ENCODE results near the gene PDE7B.

Gene PDE7B

GRCh38 chr6:135935941-135936601 is 84.6 kb downstream of the PDE7B start:
- TF ChIP-seq CTCF (IDR thresholded peaks at IDR 0.05; ENCODE audit: low read length) (no peak), EZH2 (IDR thresholded peaks at IDR 0.05; ENCODE audit: borderline replicate concordance, low read length) (no peak)
- H3K9me2 ChIP-seq (ENCODE audit: low read depth, low read length): no peaks in the 10 kb centered on the region
- no peaks in the 10 kb centered on the region for H3K79me2 ChIP-seq (ENCODE audit: insufficient read depth, low read length)
- no peaks in the 10 kb centered on the region for H3K36me3 ChIP-seq (ENCODE audit: insufficient read depth, low read length)
- no peaks in the 10 kb centered on the region for H4K20me1 ChIP-seq (ENCODE audit: insufficient read depth, low read length)
- no peak overlapping the region for H3K27ac ChIP-seq (ENCODE audit: low read depth, low read length, poor library complexity, severe bottlenecking)
- no peak overlapping the region for H2AFZ ChIP-seq (ENCODE audit: low read length)
- H3K27me3 ChIP-seq (ENCODE audit: insufficient read depth, low read length): no peaks in the 10 kb centered on the region
- no peak overlapping the region for H3K4me3 ChIP-seq (ENCODE audit: low read depth, low read length, poor library complexity, severe bottlenecking)
- H3K4me2 ChIP-seq (ENCODE audit: low read length): no peak overlapping the region
- no peak overlapping the region for H3K9ac ChIP-seq (ENCODE audit: low read length)
- no peaks in the 10 kb centered on the region for H3K4me1 ChIP-seq (ENCODE audit: insufficient read depth, low read length, severe bottlenecking)
- no peaks in the 10 kb centered on the region for H3F3A ChIP-seq (ENCODE audit: insufficient read depth, low read length)
- H3K9me3 ChIP-seq (ENCODE audit: low read length): no peaks in the 10 kb centered on the region

DNA sequence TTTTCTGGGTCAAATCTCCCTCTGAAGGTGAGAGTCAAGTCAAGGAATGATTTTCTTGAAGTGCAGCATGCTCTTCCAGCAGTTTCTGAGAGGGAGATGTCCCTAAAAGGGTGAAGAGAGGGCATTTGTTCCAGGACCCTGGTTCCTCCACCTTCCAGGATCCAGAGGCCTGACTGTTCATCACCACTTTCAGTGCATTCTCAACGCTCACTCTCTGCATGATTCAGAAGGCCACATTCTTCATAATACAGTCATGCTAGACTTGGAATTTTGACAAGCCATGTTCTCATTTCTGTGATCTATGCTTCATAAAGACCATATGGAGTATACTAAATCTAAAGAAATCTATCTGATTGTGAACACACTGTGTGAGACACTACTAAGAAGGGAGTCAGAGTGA is 85.1 kb downstream of the PDE7B start:
- Histone ChIP-seq H3K9me2 (ENCODE audit: low read depth, low read length) (no peaks in the 10 kb centered on the region), H3K79me2 (ENCODE audit: insufficient read depth, low read length) (no peaks in the 10 kb centered on the region), H4K20me1 (ENCODE audit: insufficient read depth, low read length) (no peaks in the 10 kb centered on the region), H3F3A (ENCODE audit: insufficient read depth, low read length) (no peaks in the 10 kb centered on the region), H3K4me3 (ENCODE audit: low read depth, low read length, poor library complexity, severe bottlenecking) (no peak overlapping the region), H3K27me3 (ENCODE audit: insufficient read depth, low read length) (no peaks in the 10 kb centered on the region), H3K9ac (ENCODE audit: low read length) (no peak overlapping the region), H3K4me1 (ENCODE audit: insufficient read depth, low read length, severe bottlenecking) (no peaks in the 10 kb centered on the region), H3K27ac (ENCODE audit: low read depth, low read length, poor library complexity, severe bottlenecking) (no peak overlapping the region), H2AFZ (ENCODE audit: low read length) (no peak overlapping the region), H3K4me2 (ENCODE audit: low read length) (no peak overlapping the region), H3K9me3 (ENCODE audit: low read length) (no peaks in the 10 kb centered on the region), H3K36me3 (ENCODE audit: insufficient read depth, low read length) (no peaks in the 10 kb centered on the region)
- no peak for TF ChIP-seq EZH2 (IDR thresholded peaks at IDR 0.05; ENCODE audit: borderline replicate concordance, low read length)
- no peak for TF ChIP-seq CTCF (IDR thresholded peaks at IDR 0.05; ENCODE audit: low read length)

GRCh38 chr6:135937106-135937505 is 85.6 kb downstream of the PDE7B start:
- no peaks in the 10 kb centered on the region for H3K4me1 ChIP-seq (ENCODE audit: insufficient read depth, low read length, severe bottlenecking)
- no peak overlapping the region for H3K9ac ChIP-seq (ENCODE audit: low read length)
- H3K36me3 ChIP-seq (ENCODE audit: insufficient read depth, low read length): no peaks in the 10 kb centered on the region
- H2AFZ ChIP-seq (ENCODE audit: low read length): no peak overlapping the region
- H3K9me3 ChIP-seq (ENCODE audit: low read length): no peaks in the 10 kb centered on the region
- H3K27ac ChIP-seq (ENCODE audit: low read depth, low read length, poor library complexity, severe bottlenecking): no peak overlapping the region
- no peaks in the 10 kb centered on the region for H3K27me3 ChIP-seq (ENCODE audit: insufficient read depth, low read length)
- TF ChIP-seq CTCF (IDR thresholded peaks at IDR 0.05; ENCODE audit: low read length) (no peak), EZH2 (IDR thresholded peaks at IDR 0.05; ENCODE audit: borderline replicate concordance, low read length) (no peak)
- H3K9me2 ChIP-seq (ENCODE audit: low read depth, low read length): no peaks in the 10 kb centered on the region
- H3K4me2 ChIP-seq (ENCODE audit: low read length): no peak overlapping the region
- no peaks in the 10 kb centered on the region for H4K20me1 ChIP-seq (ENCODE audit: insufficient read depth, low read length)
- no peak overlapping the region for H3K4me3 ChIP-seq (ENCODE audit: low read depth, low read length, poor library complexity, severe bottlenecking)
- H3K79me2 ChIP-seq (ENCODE audit: insufficient read depth, low read length): no peaks in the 10 kb centered on the region
- H3F3A ChIP-seq (ENCODE audit: insufficient read depth, low read length): no peaks in the 10 kb centered on the region

Data from OCI-LY1 (cell line).